K562 (cell line): ENCODE measurements around the gene USP32. TPM values are rescaled to one million over a fixed set of nuclear protein-coding genes. Genes with fewer than 3 reads are reported as not detected.

Source experiments
- ATAC-seq: fragments of 200-7000 bp; cut with Tn5 transposase; 3 replicates; pipeline ENCODE4 v1.9.1; 2020; ENCODE audit warnings: moderate library complexity
- BruUV-seq: library from RNA; stranded (reverse); fragments of 400-500 nt; replicated peaks from 2 replicates; lab custom pipeline; 2021; lab: Mats Ljungman, UMichigan
- CTCF ChIA-PET: fragments of 300-600 bp; formaldehyde crosslinking; extraction: SDS; loops from one replicate; lab custom pipeline; 2021; ENCODE audit warnings: low intra/inter-chr PET ratio; lab: Yijun Ruan, JAX
- POLR2A ChIA-PET: fragments of 300-600, 350-650 bp; sonication (Branson Sonifier 250); formaldehyde crosslinking; extraction: SDS; loops from one replicate; lab custom pipeline; 2021; ENCODE audit warnings: antibody characterized with exemption, inconsistent platforms; lab: Yijun Ruan, JAX
- DNase-seq, 4 experiments: peaks; one replicate each; pipeline versions ENCODE4 v3.0.0 to v3.0.0-alpha.2; 2011 to 2018; ENCODE audit warnings: low spot score in 3 of 4, mixed read lengths in 3 of 4; ENCODE audit errors: extremely low read depth in 1 of 4
- FAIRE-seq: peaks from 2 replicates; lab custom pipeline; 2011; peaks lifted over from hg19 to GRCh38; lab: Jason Lieb, UNC
- H2AFZ ChIP-seq: 2 replicates; pipeline ENCODE4 v1.6.0; 2011; ENCODE audit warnings: low read depth, low read length, control low read depth, inconsistent platforms
- H3K27ac ChIP-seq: fragments of 200-600 bp; 3 replicates; pipeline ENCODE4 v1.8.0; 2011; ENCODE audit warnings: low read depth, mild to moderate bottlenecking, control low read depth, inconsistent platforms, low read length, moderate library complexity, mixed read lengths; ENCODE audit errors: extremely low read depth
- H3K27me3 ChIP-seq, 2 experiments: fragments of 300-600 bp in 1 of 2; 2 replicates in 1 of 2; 3 replicates in 1 of 2; pipeline versions ENCODE4 v1.6.0 to v1.8.0; 2011; ENCODE audit warnings: inconsistent platforms in 2 of 2, low read length in 2 of 2, mild to moderate bottlenecking in 1 of 2, mixed read lengths in 1 of 2, moderate library complexity in 1 of 2; ENCODE audit not compliant: control insufficient read depth in 2 of 2, insufficient read depth in 2 of 2
- H3K36me3 ChIP-seq: fragments of 300-600 bp; 3 replicates; pipeline ENCODE4 v1.8.0; 2011; ENCODE audit warnings: mild to moderate bottlenecking, low read length, inconsistent platforms; ENCODE audit not compliant: control insufficient read depth, insufficient read depth
- H3K4me1 ChIP-seq, 2 experiments: fragments of 200-600 bp in 1 of 2; replicated peaks in 1 of 2; 2 replicates in 1 of 2; 3 replicates in 1 of 2; pipeline versions ENCODE4 v1.5.1 to v1.8.0; 2011; ENCODE audit warnings: inconsistent platforms in 2 of 2, low read length in 2 of 2, mild to moderate bottlenecking in 1 of 2, mixed read lengths in 1 of 2, moderate library complexity in 1 of 2; ENCODE audit not compliant: control insufficient read depth in 2 of 2, insufficient read depth in 2 of 2
- H3K4me2 ChIP-seq: 2 replicates; pipeline ENCODE4 v1.6.1; 2011; ENCODE audit warnings: low read length, control low read depth, inconsistent platforms, mixed read lengths; ENCODE audit not compliant: insufficient read depth
- H3K4me3 ChIP-seq: fragments of 200-600 bp; sonication (generic), shearing (Covaris generic); 2 replicates; pipeline ENCODE4 v1.5.1; 2016; ENCODE audit warnings: control low read depth, inconsistent platforms
- H3K79me2 ChIP-seq: fragments of 200-600 bp; 3 replicates; pipeline ENCODE4 v1.8.0; 2011; ENCODE audit warnings: low read length, inconsistent platforms; ENCODE audit not compliant: control insufficient read depth, insufficient read depth
- H3K9ac ChIP-seq, 2 experiments: 2 replicates each; pipeline versions ENCODE4 v1.6.0 to v1.6.1; 2011; ENCODE audit warnings: low read depth in 2 of 2, low read length in 2 of 2, control low read depth in 1 of 2, inconsistent platforms in 1 of 2, mild to moderate bottlenecking in 1 of 2, mixed read lengths in 1 of 2; ENCODE audit not compliant: insufficient read depth in 1 of 2
- H3K9me1 ChIP-seq: one replicate; pipeline ENCODE4 v1.6.0; 2011; ENCODE audit warnings: inconsistent platforms, mild to moderate bottlenecking, low read length, moderate library complexity; ENCODE audit not compliant: control insufficient read depth, insufficient read depth
- H3K9me3 ChIP-seq: replicated peaks from 2 replicates; pipeline ENCODE4 v1.5.1; 2011; ENCODE audit warnings: low read depth, low read length, inconsistent platforms; ENCODE audit not compliant: control insufficient read depth, insufficient read depth
- H4K20me1 ChIP-seq: replicated peaks from 2 replicates; pipeline ENCODE4 v1.6.1; 2011; ENCODE audit warnings: low read length, inconsistent platforms, mixed read lengths; ENCODE audit not compliant: control insufficient read depth, insufficient read depth
- PHB ChIP-seq: fragments of 250-450 bp; sonication (Bioruptor Pico); IDR thresholded peaks from 2 replicates; pipeline ENCODE4 v1.5.0; 2021
- WGBS: fragments of 100-300 bp; shearing (Covaris generic); methylation state at CpG from one replicate; pipeline ENCODE4 v1.1.6; 2016; ENCODE audit warnings: low coverage, mixed read lengths; ENCODE audit not compliant: insufficient coverage; ENCODE audit errors: missing lambda C conversion rate; 5-methylcytosine and 5-hydroxymethylcytosine counted together
- in situ Hi-C: fragments of 300-500 bp; cut with MboI; formaldehyde crosslinking; loops from 4 replicates; pipeline ENCODE4 v1.15.0; 2018; ENCODE audit warnings: inconsistent platforms, mixed read lengths
- intact Hi-C: fragments of 100-400 bp; cut with micrococcal nuclease; formaldehyde crosslinking; loops from 2 replicates; pipeline ENCODE4 v1.14.2; 2022
- polyA plus RNA-seq, 8 experiments: library from polyadenylated mRNA; depleted of rRNA in 4 of 8; stranded (reverse) in 5 of 8; unstranded in 3 of 8; fragments of >200 nt; fragmentation: Nextera tagmentation in 2 of 8; fragmentation: Illumina TruSeq in 1 of 8; extraction: Ambion mirVana in 2 of 8; extraction: Trizol in 1 of 8; gene quantifications; 2 replicates each; pipeline versions ENCODE4 v1.2.1 to v1.2.3, GENCODE V29; 2011 to 2014; ENCODE audit warnings: inconsistent platforms in 1 of 8, missing spikeins in 1 of 8
- total RNA-seq, 7 experiments: library from RNA; depleted of rRNA in 6 of 7; stranded (reverse); fragments of >200 nt in 6 of 7; fragmentation: Illumina TruSeq in 2 of 7; extraction: Trizol in 2 of 7; gene quantifications; 2 replicates each; pipeline versions ENCODE4 v1.2.1 to v1.2.3, GENCODE V29; 2011 to 2021; ENCODE audit warnings: low replicate concordance in 1 of 7
- TF ChIP-seq, protein P1 (sequence below), 3 experiments: fragments of 200-800 bp in 1 of 3; fragments of 250-450 bp in 1 of 3; fragments of 450-650 bp in 1 of 3; sonication (Bioruptor Pico) in 1 of 3; sonication (Bioruptor generic) in 1 of 3; formaldehyde crosslinking in 1 of 3; IDR thresholded peaks; 2 replicates each; pipeline versions ENCODE4 v1.6.1 to v1.8.0; 2016 to 2022; ENCODE audit warnings: mild to moderate bottlenecking in 2 of 3, missing genetic modification characterization in 2 of 3, missing compliant biosample characterization in 1 of 3, moderate library complexity in 1 of 3

USP32 gene
- total and polyA plus RNA-seq, 9 of the 15 experiments (the other 6 are each of a cell fraction or from before 2014, with no cell fraction given), result 18.0 to 69.3 (median 47.1) TPM

DNA sequence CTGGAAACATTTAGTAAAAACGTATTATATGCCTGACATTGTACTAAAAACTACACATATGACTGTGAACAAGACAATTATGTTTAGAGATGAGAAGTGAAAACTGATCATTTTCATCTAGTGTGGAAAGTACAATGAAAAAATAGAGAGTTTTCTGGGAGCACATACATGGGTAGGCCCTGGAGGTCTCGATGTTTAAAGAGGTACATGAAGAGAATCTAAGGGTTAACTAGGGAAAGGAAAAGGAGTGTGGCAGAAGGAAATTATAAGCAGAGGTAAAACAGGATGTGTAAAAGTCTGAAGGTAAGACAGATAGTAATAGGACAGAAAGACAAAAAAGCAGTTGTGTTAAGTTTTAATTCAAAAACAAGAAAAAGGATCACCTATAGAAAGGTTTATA lies 113.7 kb downstream of the USP32 start:
- Histone ChIP-seq H3K27ac (no peak overlapping the region), H3K9me1 (no peaks in the 10 kb centered on the region), H3K9me3 (no peaks in the 10 kb centered on the region), H3K4me2 (no peak overlapping the region), H3K4me1 (no peaks in the 10 kb centered on the region; a peak in 1 of 5 replicates), H2AFZ (no peak overlapping the region), H3K9ac (no peak overlapping the region), H4K20me1 (no peaks in the 10 kb centered on the region), H3K79me2 (peaks cover 20% of the 10 kb centered on the region), H3K4me3 (no peak overlapping the region), H3K36me3 (peaks cover 17% of the 10 kb centered on the region; the same call in 1 of the 3 replicates), H3K27me3 (no peaks in the 10 kb centered on the region)
- TSS peak; percentile 15 for BruUV-seq
- 93% methylated on average over 2 of the region's 2 CpGs for WGBS
- CTCF ChIA-PET, result no interaction called here
- no peak for TF ChIP-seq PHB
- TF ChIP-seq, protein P1, sequence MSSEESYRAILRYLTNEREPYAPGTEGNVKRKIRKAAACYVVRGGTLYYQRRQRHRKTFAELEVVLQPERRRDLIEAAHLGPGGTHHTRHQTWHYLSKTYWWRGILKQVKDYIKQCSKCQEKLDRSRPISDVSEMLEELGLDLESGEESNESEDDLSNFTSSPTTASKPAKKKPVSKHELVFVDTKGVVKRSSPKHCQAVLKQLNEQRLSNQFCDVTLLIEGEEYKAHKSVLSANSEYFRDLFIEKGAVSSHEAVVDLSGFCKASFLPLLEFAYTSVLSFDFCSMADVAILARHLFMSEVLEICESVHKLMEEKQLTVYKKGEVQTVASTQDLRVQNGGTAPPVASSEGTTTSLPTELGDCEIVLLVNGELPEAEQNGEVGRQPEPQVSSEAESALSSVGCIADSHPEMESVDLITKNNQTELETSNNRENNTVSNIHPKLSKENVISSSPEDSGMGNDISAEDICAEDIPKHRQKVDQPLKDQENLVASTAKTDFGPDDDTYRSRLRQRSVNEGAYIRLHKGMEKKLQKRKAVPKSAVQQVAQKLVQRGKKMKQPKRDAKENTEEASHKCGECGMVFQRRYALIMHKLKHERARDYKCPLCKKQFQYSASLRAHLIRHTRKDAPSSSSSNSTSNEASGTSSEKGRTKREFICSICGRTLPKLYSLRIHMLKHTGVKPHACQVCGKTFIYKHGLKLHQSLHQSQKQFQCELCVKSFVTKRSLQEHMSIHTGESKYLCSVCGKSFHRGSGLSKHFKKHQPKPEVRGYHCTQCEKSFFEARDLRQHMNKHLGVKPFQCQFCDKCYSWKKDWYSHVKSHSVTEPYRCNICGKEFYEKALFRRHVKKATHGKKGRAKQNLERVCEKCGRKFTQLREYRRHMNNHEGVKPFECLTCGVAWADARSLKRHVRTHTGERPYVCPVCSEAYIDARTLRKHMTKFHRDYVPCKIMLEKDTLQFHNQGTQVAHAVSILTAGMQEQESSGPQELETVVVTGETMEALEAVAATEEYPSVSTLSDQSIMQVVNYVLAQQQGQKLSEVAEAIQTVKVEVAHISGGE (CRISPR knock-in tag; IDR thresholded peaks at IDR 0.05), result peak in 1 of 3 experiments; percentile 46; a peak in 1 of 6 replicates
- ATAC-seq (no peak), FAIRE-seq (no peak), DNase-seq (no peak)
- in situ Hi-C loops (no loop called here), intact Hi-C loops (no loop called here)
- POLR2A ChIA-PET, result no interaction called here
